Neural progenitor cell (in vitro differentiated cells): ENCODE results near the gene RALGAPB.
"Not testable (repeated sequence)": the region's sequence is repeated elsewhere in the genome, so short reads cannot be mapped to it uniquely, and the experiment has no call there.

ENCODE experiments used
- CTCF ChIP-seq: fragments of 200-600 bp; sonication (generic); IDR thresholded peaks from 2 replicates; pipeline ENCODE4 v1.5.1; 2017; ENCODE audit warnings: antibody characterized with exemption, mild to moderate bottlenecking
- EZH2phosphoT487 ChIP-seq: fragments of 200-600 bp; sonication (generic); IDR thresholded peaks from 2 replicates; pipeline ENCODE4 v1.6.1; 2017; ENCODE audit warnings: antibody characterized with exemption

- not testable (repeated sequence) for TF ChIP-seq CTCF, EZH2phosphoT487
Observed at GRCh38 chr20:38595886-38596285, 123.2 kb downstream of the RALGAPB start.
